Ishikawa (cell line): ENCODE results near the gene TAF11L4.
"Not testable (repeated sequence)": the region's sequence is repeated elsewhere in the genome, so short reads cannot be mapped to it uniquely, and the experiment has no call there.

Experiments used
- CEBPB ChIP-seq: IDR thresholded peaks from 2 replicates; pipeline ENCODE4 v1.6.1; 2012
- CREB1 ChIP-seq: IDR thresholded peaks from 2 replicates; pipeline ENCODE4 v1.6.1; 2012; ENCODE audit warnings: low read depth
- EGR1 ChIP-seq: IDR thresholded peaks from 2 replicates; pipeline ENCODE4 v1.6.1; 2012
- EP300 ChIP-seq: IDR thresholded peaks from 2 replicates; pipeline ENCODE4 v1.6.1; 2012; ENCODE audit warnings: borderline replicate concordance
- FOXM1 ChIP-seq: IDR thresholded peaks from 2 replicates; pipeline ENCODE4 v1.6.1; 2012; ENCODE audit warnings: low read depth, borderline replicate concordance
- MAX ChIP-seq: IDR thresholded peaks from 2 replicates; pipeline ENCODE4 v1.6.1; 2012
- NFIC ChIP-seq: IDR thresholded peaks from 2 replicates; pipeline ENCODE4 v1.6.1; 2012
- RAD21 ChIP-seq: IDR thresholded peaks from 2 replicates; pipeline ENCODE4 v1.6.1; 2012; ENCODE audit warnings: low read depth
- REST ChIP-seq: IDR thresholded peaks from 2 replicates; pipeline ENCODE4 v1.6.1; 2012; ENCODE audit warnings: low read depth, mild to moderate bottlenecking
- TAF1 ChIP-seq: IDR thresholded peaks from 2 replicates; pipeline ENCODE4 v1.6.1; 2012; ENCODE audit warnings: low read depth, mild to moderate bottlenecking
- TCF12 ChIP-seq: IDR thresholded peaks from 2 replicates; pipeline ENCODE4 v1.6.1; 2012; ENCODE audit warnings: low read depth
- TEAD4 ChIP-seq: IDR thresholded peaks from 2 replicates; pipeline ENCODE4 v1.6.1; 2012
- USF1 ChIP-seq: IDR thresholded peaks from 2 replicates; pipeline ENCODE4 v1.6.1; 2012
- YY1 ChIP-seq: IDR thresholded peaks from 2 replicates; pipeline ENCODE4 v1.6.1; 2012; ENCODE audit warnings: low read depth
- ZBTB7A ChIP-seq: IDR thresholded peaks from 2 replicates; pipeline ENCODE4 v1.6.1; 2012; ENCODE audit warnings: low read depth

TAF11L4 gene

GRCh38 chr5:17492770-17493169 lies 28.8 kb upstream of the TAF11L4 start:
- TF ChIP-seq NFIC (no peak), CREB1 (no peak), TAF1 (no peak), YY1 (no peak), TEAD4 (no peak), EGR1 (no peak), FOXM1 (no peak), CEBPB (no peak), USF1 (no peak), MAX (no peak), REST (no peak), TCF12 (no peak)

GRCh38 chr5:17497446-17497845 lies 24.2 kb upstream of the TAF11L4 start:
- no peak for TF ChIP-seq REST
- TF ChIP-seq ZBTB7A, result no peak
- no peak for TF ChIP-seq CREB1
- TF ChIP-seq EGR1, result no peak
- no peak for TF ChIP-seq TAF1
- no peak for TF ChIP-seq NFIC
- no peak for TF ChIP-seq EP300
- TF ChIP-seq CEBPB, result no peak
- TF ChIP-seq YY1, result no peak
- TF ChIP-seq RAD21, result no peak
- TF ChIP-seq MAX, result no peak
- no peak for TF ChIP-seq TEAD4

- not testable (repeated sequence) for TF ChIP-seq ZBTB7A, TEAD4, EGR1
These were observed 23.7 kb upstream of the TAF11L4 start, which contains the start of gene TAF11L2 for GRCh38 chr5:17497931-17498330. TSS of gene TAF11L2 (plus strand) at chr5:17498231.

- no peak for TF ChIP-seq MAX
- TF ChIP-seq USF1, result no peak
- no peak for TF ChIP-seq TEAD4
- no peak for TF ChIP-seq REST
- no peak for TF ChIP-seq EGR1
- TF ChIP-seq FOXM1, result no peak
These were observed 9.8 kb upstream of the TAF11L4 start for GRCh38 chr5:17511775-17512325.

- TF ChIP-seq CREB1, NFIC, TAF1: not testable (repeated sequence)
These were observed 3.5 kb upstream of the TAF11L4 start, which contains the start of gene TAF11L3 for GRCh38 chr5:17518067-17518466. TSS of gene TAF11L3 (plus strand) at chr5:17518367.
